Spleen (tissue), 7 donors: ENCODE measurements around the gene NRL.

ENCODE experiments used
- POLR2A ChIP-seq, 3 donors: fragments of 450-650 bp; IDR thresholded peaks; one replicate each; pipeline ENCODE4 v1.5.1; 2017; ENCODE audit warnings: antibody characterized with exemption in 3 of 3, mild to moderate bottlenecking in 1 of 3
- TF ChIP-seq, protein P1 (sequence below), 11 experiments: fragments of 200-600 bp in 7 of 11; fragments of 450-650 bp in 4 of 11; sonication (generic) in 4 of 11; IDR thresholded peaks in 8 of 11; conservative IDR thresholded peaks in 3 of 11; 1 replicate in 7 of 11; 2 replicates in 4 of 11; pipeline versions ENCODE4 v1.4.0 to v1.8.0; 2016 to 2021; ENCODE audit warnings: antibody characterized with exemption in 11 of 11, inconsistent platforms in 4 of 11, mild to moderate bottlenecking in 1 of 11
- donor health status: DM: no; HTN: no; CAD: no; lungs with moderate emphysema.
- donor health status: DM: no; HTN: no; CAD: no.
- donor health status: DM: no; HTN: no; CAD: no.

DNA sequence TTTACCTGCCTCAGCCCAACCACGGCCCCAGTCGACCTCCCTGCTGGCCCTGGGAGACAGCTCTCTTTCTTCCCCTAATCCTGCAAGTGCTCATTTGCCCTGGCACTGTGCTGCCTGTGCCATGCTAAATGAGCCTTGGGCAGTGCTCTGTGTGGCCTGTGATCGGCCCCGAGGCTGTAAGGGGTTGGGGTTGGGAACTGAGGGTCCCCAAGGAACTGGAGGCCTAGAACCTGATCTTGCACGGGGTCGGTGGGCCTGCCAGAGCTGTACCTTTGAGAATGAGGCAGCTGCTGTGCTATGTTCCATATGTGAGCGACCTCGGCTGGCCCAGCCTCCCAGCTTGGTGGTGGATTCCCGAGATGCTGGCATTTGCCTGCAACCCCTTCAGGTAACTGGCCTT is 35.3 kb upstream of the NRL start:
- no peak for TF ChIP-seq POLR2A (IDR thresholded peaks at IDR 0.05)
- TF ChIP-seq, protein P1, sequence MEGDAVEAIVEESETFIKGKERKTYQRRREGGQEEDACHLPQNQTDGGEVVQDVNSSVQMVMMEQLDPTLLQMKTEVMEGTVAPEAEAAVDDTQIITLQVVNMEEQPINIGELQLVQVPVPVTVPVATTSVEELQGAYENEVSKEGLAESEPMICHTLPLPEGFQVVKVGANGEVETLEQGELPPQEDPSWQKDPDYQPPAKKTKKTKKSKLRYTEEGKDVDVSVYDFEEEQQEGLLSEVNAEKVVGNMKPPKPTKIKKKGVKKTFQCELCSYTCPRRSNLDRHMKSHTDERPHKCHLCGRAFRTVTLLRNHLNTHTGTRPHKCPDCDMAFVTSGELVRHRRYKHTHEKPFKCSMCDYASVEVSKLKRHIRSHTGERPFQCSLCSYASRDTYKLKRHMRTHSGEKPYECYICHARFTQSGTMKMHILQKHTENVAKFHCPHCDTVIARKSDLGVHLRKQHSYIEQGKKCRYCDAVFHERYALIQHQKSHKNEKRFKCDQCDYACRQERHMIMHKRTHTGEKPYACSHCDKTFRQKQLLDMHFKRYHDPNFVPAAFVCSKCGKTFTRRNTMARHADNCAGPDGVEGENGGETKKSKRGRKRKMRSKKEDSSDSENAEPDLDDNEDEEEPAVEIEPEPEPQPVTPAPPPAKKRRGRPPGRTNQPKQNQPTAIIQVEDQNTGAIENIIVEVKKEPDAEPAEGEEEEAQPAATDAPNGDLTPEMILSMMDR (IDR thresholded peaks at IDR 0.05 in 8 of 11, conservative IDR thresholded peaks at IDR 0.05 in 3 of 11) = no peak
